SH-SY5Y (cell line): ENCODE results near the gene RRAS.

Experiments used
- GATA2 ChIP-seq: IDR thresholded peaks from 2 replicates; pipeline ENCODE4 v1.6.1; 2011; ENCODE audit warnings: mild to moderate bottlenecking, low read depth, low read length
- GATA3 ChIP-seq: IDR thresholded peaks from 2 replicates; pipeline ENCODE4 v1.6.1; 2011; ENCODE audit warnings: low read depth, mild to moderate bottlenecking, low read length, moderate library complexity

DNA sequence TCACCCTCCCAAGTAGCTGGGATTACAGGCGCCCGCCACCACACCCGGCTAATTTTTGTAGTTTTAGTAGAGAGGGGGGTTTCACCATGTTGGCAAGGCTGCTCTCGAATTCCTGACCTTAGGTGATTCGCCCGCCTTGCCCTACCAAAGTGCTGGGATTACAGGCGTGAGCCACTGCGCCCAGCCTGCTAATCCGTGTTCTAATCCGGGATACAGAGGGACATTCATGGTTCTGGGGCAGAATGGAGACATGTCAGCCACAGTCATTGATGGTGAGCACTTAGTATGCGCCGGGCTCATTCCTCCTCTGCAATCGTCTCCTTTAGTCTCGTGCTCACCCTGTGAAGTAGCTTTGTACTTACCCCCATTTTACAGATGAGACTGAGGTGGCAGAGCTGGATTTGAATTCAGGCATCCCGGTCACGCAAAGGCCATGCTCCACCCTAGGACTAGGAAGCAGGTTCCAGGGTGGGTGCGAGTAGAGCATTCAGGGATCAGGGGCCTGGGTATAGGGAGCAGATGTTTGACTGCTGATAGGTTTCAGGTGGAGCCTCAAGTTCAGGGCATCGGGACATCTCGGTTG, 8.2 kb downstream of the RRAS start:
- TF ChIP-seq GATA2 (peak; percentile 4; the same call in 1 of the 2 replicates), GATA3 (no peak)
